Neuronal stem cell (in vitro differentiated cells): ENCODE data around the gene EIF4G2.

Experiments used
- DNase-seq: peaks from one replicate; pipeline ENCODE4 v3.0.0-alpha.2; 2013; ENCODE audit warnings: low spot score
- H2AFZ ChIP-seq: one replicate; pipeline ENCODE4 v1.6.1; 2013; ENCODE audit warnings: mild to moderate bottlenecking, low read length, inconsistent platforms
- H2AK5ac ChIP-seq: 2 replicates; pipeline ENCODE4 v1.6.1; 2013; ENCODE audit warnings: low read depth, mild to moderate bottlenecking, inconsistent platforms, low read length, moderate library complexity, mixed read lengths
- H2BK120ac ChIP-seq: 2 replicates; pipeline ENCODE4 v1.6.1; 2013; ENCODE audit warnings: low read depth, mild to moderate bottlenecking, inconsistent platforms, low read length, moderate library complexity, mixed read lengths
- H2BK12ac ChIP-seq: one replicate; pipeline ENCODE4 v1.6.1; 2013; ENCODE audit warnings: low read length, inconsistent platforms
- H2BK15ac ChIP-seq: 2 replicates; pipeline ENCODE4 v1.6.1; 2013; ENCODE audit warnings: mild to moderate bottlenecking, low read length, inconsistent platforms, mixed read lengths
- H2BK5ac ChIP-seq: one replicate; pipeline ENCODE4 v1.6.1; 2013; ENCODE audit warnings: inconsistent platforms, mild to moderate bottlenecking, low read length, moderate library complexity
- H3K14ac ChIP-seq: one replicate; pipeline ENCODE4 v1.6.1; 2013; ENCODE audit warnings: low read length, inconsistent platforms
- H3K18ac ChIP-seq: 2 replicates; pipeline ENCODE4 v1.6.1; 2013; ENCODE audit warnings: low read length, inconsistent platforms
- H3K23ac ChIP-seq: 2 replicates; pipeline ENCODE4 v1.6.1; 2013; ENCODE audit warnings: low read depth, mild to moderate bottlenecking, mixed read lengths, low read length, inconsistent platforms; ENCODE audit not compliant: poor library complexity
- H3K27ac ChIP-seq: replicated peaks from 3 replicates; pipeline ENCODE4 v1.5.1; 2013; ENCODE audit warnings: low read length, inconsistent platforms
- H3K27me3 ChIP-seq, 3 experiments: 2 replicates each; pipeline ENCODE4 v1.6.1; 2013; ENCODE audit warnings: low read length in 3 of 3, mild to moderate bottlenecking in 2 of 3, inconsistent platforms in 1 of 3, low read depth in 1 of 3, mixed read lengths in 1 of 3, moderate library complexity in 1 of 3; ENCODE audit not compliant: control insufficient read depth in 3 of 3, insufficient read depth in 3 of 3
- H3K36me3 ChIP-seq, 2 donors: replicated peaks in 1 of 2; 2 replicates each; pipeline ENCODE4 v1.6.1; 2013; ENCODE audit warnings: low read length in 2 of 2; ENCODE audit not compliant: control insufficient read depth in 2 of 2, insufficient read depth in 2 of 2
- H3K4ac ChIP-seq: 2 replicates; pipeline ENCODE4 v1.6.1; 2013; ENCODE audit warnings: inconsistent platforms, mild to moderate bottlenecking, low read length, moderate library complexity
- H3K4me1 ChIP-seq, 2 donors: 1 replicate in 1 of 2; 2 replicates in 1 of 2; pipeline ENCODE4 v1.6.1; 2013; ENCODE audit warnings: low read length in 2 of 2, low read depth in 1 of 2; ENCODE audit not compliant: control insufficient read depth in 2 of 2, insufficient read depth in 1 of 2
- H3K4me2 ChIP-seq: one replicate; pipeline ENCODE4 v1.6.1; 2013; ENCODE audit warnings: mild to moderate bottlenecking, low read length, inconsistent platforms; ENCODE audit not compliant: insufficient read depth, poor library complexity, severe bottlenecking
- H3K4me3 ChIP-seq, 2 donors: 2 replicates each; pipeline ENCODE4 v1.5.1; 2013; ENCODE audit warnings: low read length in 2 of 2, mild to moderate bottlenecking in 2 of 2, inconsistent platforms in 1 of 2, moderate library complexity in 1 of 2
- H3K79me1 ChIP-seq: one replicate; pipeline ENCODE4 v1.6.1; 2013; ENCODE audit warnings: low read depth, mild to moderate bottlenecking, inconsistent platforms, low read length, moderate library complexity
- H3K9ac ChIP-seq: one replicate; pipeline ENCODE4 v1.6.1; 2013; ENCODE audit warnings: mild to moderate bottlenecking, low read depth, low read length, inconsistent platforms; ENCODE audit not compliant: poor library complexity
- H3K9me3 ChIP-seq, 2 donors: replicated peaks in 1 of 2; 2 replicates each; pipeline versions ENCODE3 to v1.6.1; 2013; ENCODE audit warnings: low read length in 2 of 2, mild to moderate bottlenecking in 2 of 2, inconsistent platforms in 1 of 2, low read depth in 1 of 2, mixed read lengths in 1 of 2, moderate library complexity in 1 of 2; ENCODE audit not compliant: control insufficient read depth in 2 of 2, insufficient read depth in 1 of 2
- H4K8ac ChIP-seq: one replicate; pipeline ENCODE4 v1.6.1; 2013; ENCODE audit warnings: low read depth, mild to moderate bottlenecking, inconsistent platforms, low read length, moderate library complexity
- H4K91ac ChIP-seq: one replicate; pipeline ENCODE4 v1.6.1; 2013; ENCODE audit warnings: low read length, low read depth, mild to moderate bottlenecking, inconsistent platforms; ENCODE audit not compliant: poor library complexity
- WGBS, 2 donors: extraction: QIAGEN DNeasy Blood & Tissue Kit; methylation state at CpG; one replicate each; pipeline ENCODE4 v1.1.7; 2013; ENCODE audit warnings: missing lambda C conversion rate in 2 of 2, mixed read lengths in 1 of 2; ENCODE audit not compliant: insufficient read length in 2 of 2, insufficient replicate concordance in 1 of 2; ENCODE audit errors: extremely low coverage in 2 of 2; 5-methylcytosine and 5-hydroxymethylcytosine counted together

The EIF4G2 gene

DNA sequence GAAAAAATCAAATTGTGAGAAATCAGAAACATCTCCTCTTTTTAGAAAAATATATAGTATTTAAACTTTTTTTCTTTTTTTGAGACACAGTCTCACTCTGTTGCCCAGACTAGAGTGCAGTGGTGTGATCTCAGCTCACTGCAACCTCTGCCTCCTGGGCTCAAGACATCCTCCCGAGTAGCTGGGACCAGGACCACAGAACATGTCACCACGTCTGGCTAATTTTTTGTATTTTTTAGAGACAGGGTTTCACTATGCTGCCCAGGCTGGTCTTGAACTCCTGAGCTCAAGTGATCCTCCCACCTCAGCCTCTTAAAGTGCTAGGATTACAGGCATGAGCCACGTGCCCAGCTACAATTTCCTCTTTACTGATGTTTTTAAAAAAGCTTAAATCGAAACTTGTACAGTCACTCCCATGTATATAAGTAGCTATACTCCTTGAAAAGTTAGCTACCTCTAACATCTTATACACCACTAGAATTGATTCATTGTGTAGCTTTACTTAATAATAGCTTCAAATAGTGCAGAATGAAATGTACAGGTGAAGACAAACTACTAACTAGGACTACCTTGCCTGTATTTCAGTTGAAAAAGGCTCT is 10.3 kb downstream of the EIF4G2 start:
- no peak overlapping the region for H2BK5ac ChIP-seq
- H2AK5ac ChIP-seq, result no peak overlapping the region
- H3K14ac ChIP-seq, result no peak overlapping the region
- no peak overlapping the region for H3K18ac ChIP-seq
- no peaks in the 10 kb centered on the region for H3K79me1 ChIP-seq
- no peak overlapping the region for H3K9ac ChIP-seq
- no peak for DNase-seq
- no peak overlapping the region for H2BK15ac ChIP-seq
- no peaks in the 10 kb centered on the region for H3K27me3 ChIP-seq
- no peak overlapping the region for H2BK120ac ChIP-seq
- no peak overlapping the region for H2AFZ ChIP-seq
- H2BK12ac ChIP-seq, result no peak overlapping the region
- no peak overlapping the region for H3K4me3 ChIP-seq
- WGBS, 2 donors, result no CpG with 5 or more reads among the region's 4 CpGs
- no peaks in the 10 kb centered on the region for H3K4me1 ChIP-seq
- no peak overlapping the region for H3K4ac ChIP-seq
- peaks cover 0 to 1% of the 10 kb centered on the region in 2 donors for H3K9me3 ChIP-seq
- H3K4me2 ChIP-seq, result no peak overlapping the region
- H4K8ac ChIP-seq, result no peak overlapping the region
- no peak overlapping the region for H3K27ac ChIP-seq
- peaks cover 36 to 81% of the 10 kb centered on the region in 2 donors for H3K36me3 ChIP-seq
- H3K23ac ChIP-seq, result no peak overlapping the region
- no peak overlapping the region for H4K91ac ChIP-seq

GRCh38 chr11:10797531-10797930 is 11.2 kb downstream of the EIF4G2 start:
- no peak overlapping the region for H3K18ac ChIP-seq
- peaks cover 0 to 3% of the 10 kb centered on the region in 2 donors for H3K4me1 ChIP-seq
- no peak for DNase-seq
- no peak overlapping the region for H3K27ac ChIP-seq
- H3K23ac ChIP-seq, result no peak overlapping the region
- H2AK5ac ChIP-seq, result no peak overlapping the region
- no peak overlapping the region for H3K4me3 ChIP-seq
- H3K27me3 ChIP-seq, result no peaks in the 10 kb centered on the region
- no CpG with 5 or more reads among the region's 3 CpGs for WGBS, 2 donors
- no peak overlapping the region for H2BK15ac ChIP-seq
- no peak overlapping the region for H3K14ac ChIP-seq
- no peak overlapping the region for H2BK120ac ChIP-seq
- H4K8ac ChIP-seq, result no peak overlapping the region
- H3K79me1 ChIP-seq, result no peaks in the 10 kb centered on the region
- no peak overlapping the region for H2AFZ ChIP-seq
- H4K91ac ChIP-seq, result no peak overlapping the region
- H3K4ac ChIP-seq, result no peak overlapping the region
- no peak overlapping the region for H2BK12ac ChIP-seq
- no peak overlapping the region for H2BK5ac ChIP-seq
- peaks cover 0 to 1% of the 10 kb centered on the region in 2 donors for H3K9me3 ChIP-seq
- peaks cover 29 to 72% of the 10 kb centered on the region in 2 donors for H3K36me3 ChIP-seq
- H3K9ac ChIP-seq, result no peak overlapping the region
- H3K4me2 ChIP-seq, result no peak overlapping the region

- no peak overlapping the region for H4K91ac ChIP-seq
- H3K27ac ChIP-seq, result no peak overlapping the region
- H3K27me3 ChIP-seq, result peaks cover 0 to 4% (median 0%) of the 10 kb centered on the region in 3 experiments
- H3K79me1 ChIP-seq, result no peaks in the 10 kb centered on the region
- no peak overlapping the region for H3K4ac ChIP-seq
- H2BK5ac ChIP-seq, result no peak overlapping the region
- H2BK15ac ChIP-seq, result no peak overlapping the region
- peaks cover 27 to 67% of the 10 kb centered on the region in 2 donors for H3K36me3 ChIP-seq
- H3K4me3 ChIP-seq, result no peak overlapping the region
- no peak overlapping the region for H2AFZ ChIP-seq
- H3K23ac ChIP-seq, result no peak overlapping the region
- H3K14ac ChIP-seq, result no peak overlapping the region
- H2AK5ac ChIP-seq, result no peak overlapping the region
- no peak overlapping the region for H3K4me2 ChIP-seq
- no peak overlapping the region for H4K8ac ChIP-seq
- WGBS, 2 donors, result no CpG with 5 or more reads among the region's 2 CpGs
- H3K9ac ChIP-seq, result no peak overlapping the region
- H2BK12ac ChIP-seq, result no peak overlapping the region
- no peak for DNase-seq
- H3K18ac ChIP-seq, result no peak overlapping the region
- no peak overlapping the region for H2BK120ac ChIP-seq
- peaks cover 0 to 3% of the 10 kb centered on the region in 2 donors for H3K4me1 ChIP-seq
- H3K9me3 ChIP-seq, result peaks cover 0 to 1% of the 10 kb centered on the region in 2 donors
Measured at GRCh38 chr11:10797001-10797400, 11.7 kb downstream of the EIF4G2 start.

DNA sequence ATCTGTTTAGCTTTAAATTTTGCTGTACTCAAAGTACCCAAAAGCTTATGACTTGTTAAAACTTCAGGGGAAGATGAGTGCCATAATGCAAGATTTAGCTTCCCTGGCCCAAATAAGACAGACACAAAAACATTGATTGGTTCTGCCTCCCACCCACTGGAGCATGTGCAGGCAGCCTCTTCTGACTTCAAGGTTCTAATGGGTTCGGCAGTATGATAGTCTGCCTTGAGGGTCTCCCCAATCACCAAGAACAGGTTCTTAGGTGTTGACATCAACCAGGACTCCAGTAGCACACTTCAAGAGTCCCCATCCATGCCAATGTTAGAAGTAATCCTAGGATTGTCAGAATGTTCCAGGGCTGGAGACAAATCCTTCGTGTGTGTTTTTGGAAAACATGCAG is 12.5 kb downstream of the EIF4G2 start:
- no peak overlapping the region for H2BK5ac ChIP-seq
- no peak overlapping the region for H4K8ac ChIP-seq
- no peak overlapping the region for H3K4ac ChIP-seq
- no peak for DNase-seq
- no peak overlapping the region for H2BK12ac ChIP-seq
- H3K4me1 ChIP-seq, result peaks cover 0 to 3% of the 10 kb centered on the region in 2 donors
- no peak overlapping the region for H3K23ac ChIP-seq
- no peak overlapping the region for H3K9ac ChIP-seq
- no CpG with 5 or more reads among the region's 2 CpGs for WGBS, 2 donors
- H2AK5ac ChIP-seq, result no peak overlapping the region
- no peak overlapping the region for H2BK120ac ChIP-seq
- no peaks in the 10 kb centered on the region for H3K79me1 ChIP-seq
- H3K27ac ChIP-seq, result no peak overlapping the region
- H3K27me3 ChIP-seq, result peaks cover 0 to 12% (median 0%) of the 10 kb centered on the region in 3 experiments
- H3K9me3 ChIP-seq, result peaks cover 0 to 1% of the 10 kb centered on the region in 2 donors
- H2BK15ac ChIP-seq, result no peak overlapping the region
- H4K91ac ChIP-seq, result no peak overlapping the region
- H3K36me3 ChIP-seq, result peaks cover 23 to 59% of the 10 kb centered on the region in 2 donors
- no peak overlapping the region for H3K18ac ChIP-seq
- H3K4me3 ChIP-seq, result no peak overlapping the region
- no peak overlapping the region for H3K4me2 ChIP-seq
- H3K14ac ChIP-seq, result no peak overlapping the region
- H2AFZ ChIP-seq, result no peak overlapping the region
